ENCODE measurements around the gene NPIPA7.
"Not testable (repeated sequence)": the region's sequence is repeated elsewhere in the genome, so short reads cannot be mapped to it uniquely, and the experiment has no call there.

- not testable (repeated sequence) for TF ChIP-seq CTCF, POLR2A (IDR thresholded peaks at IDR 0.05)
Observed at GRCh38 chr16:16402333-16402732, 23.4 kb downstream of the NPIPA7 start.

Data from adrenal gland (tissue), 5 donors.